Measurements from ENCODE around the gene SOX21. TPM values are rescaled to one million over a fixed set of nuclear protein-coding genes. Genes with fewer than 3 reads are reported as not detected.

Gene SOX21
- total RNA-seq, 2 donors from 2014 or later: 0.26 TPM; not detected in 1

GRCh38 chr13:94700536-94700935 is 11.8 kb downstream of the SOX21 start:
- H3K27ac ChIP-seq: no peak overlapping the region
- intact Hi-C loops (cut with DNase I): no loop called here
- H3K4me3 ChIP-seq: no peak overlapping the region
- DNase-seq (no peak), ATAC-seq (no peak)
- H3K4me1 ChIP-seq: no peaks in the 10 kb centered on the region
- no peaks in the 10 kb centered on the region for H3K9me3 ChIP-seq
- no peak for TF ChIP-seq CTCF (IDR thresholded peaks at IDR 0.05)
- TF ChIP-seq POLR2A (IDR thresholded peaks at IDR 0.05): no peak
- 66 to 74% methylated on average over 5 of the region's 5 CpGs for WGBS, 2 donors
- H3K36me3 ChIP-seq (replicated peaks in 1 of 2; ENCODE audit: insufficient read depth in 1 of 2, low read depth in 2 of 2): no peaks in the 10 kb centered on the region
- H3K27me3 ChIP-seq: peaks cover 0 to 4% of the 10 kb centered on the region in 2 donors

GRCh38 chr13:94700051-94700535 is 12.3 kb downstream of the SOX21 start:
- WGBS, 2 donors: 50 to 62% methylated on average over 3 of the region's 3 CpGs
- DNase-seq (no peak), ATAC-seq (no peak)
- H3K9me3 ChIP-seq: no peaks in the 10 kb centered on the region
- peaks cover 0 to 4% of the 10 kb centered on the region in 2 donors for H3K27me3 ChIP-seq
- H3K4me3 ChIP-seq: no peak overlapping the region
- H3K4me1 ChIP-seq: no peaks in the 10 kb centered on the region
- no peak for TF ChIP-seq CTCF (IDR thresholded peaks at IDR 0.05)
- TF ChIP-seq POLR2A (IDR thresholded peaks at IDR 0.05): no peak
- H3K27ac ChIP-seq: no peak overlapping the region
- intact Hi-C loops (cut with DNase I): no loop called here
- no peaks in the 10 kb centered on the region for H3K36me3 ChIP-seq (replicated peaks in 1 of 2; ENCODE audit: insufficient read depth in 1 of 2, low read depth in 2 of 2)

- no peak for ATAC-seq
- intact Hi-C loops (cut with DNase I): no loop called here
- 37 to 97% methylated on average over 1 of the region's 1 CpG for WGBS, 2 donors
- no peak for DNase-seq
- H3K36me3 ChIP-seq (replicated peaks in 1 of 2; ENCODE audit: insufficient read depth in 1 of 2, low read depth in 2 of 2): no peaks in the 10 kb centered on the region
- H3K4me3 ChIP-seq: no peak overlapping the region
- H3K27me3 ChIP-seq: peaks cover 0 to 4% of the 10 kb centered on the region in 2 donors
- no peak for TF ChIP-seq POLR2A (IDR thresholded peaks at IDR 0.05)
- TF ChIP-seq CTCF (IDR thresholded peaks at IDR 0.05): no peak
- H3K27ac ChIP-seq: no peak overlapping the region
- no peaks in the 10 kb centered on the region for H3K9me3 ChIP-seq
- H3K4me1 ChIP-seq: no peaks in the 10 kb centered on the region
Observed at GRCh38 chr13:94696171-94696570, 16.2 kb downstream of the SOX21 start.

GRCh38 chr13:94692030-94692429 is 20.3 kb downstream of the SOX21 start:
- TF ChIP-seq CTCF (IDR thresholded peaks at IDR 0.05) (no peak), POLR2A (IDR thresholded peaks at IDR 0.05) (no peak)
- Histone ChIP-seq H3K4me1 (no peaks in the 10 kb centered on the region), H3K27ac (no peak overlapping the region), H3K9me3 (no peaks in the 10 kb centered on the region), H3K36me3 (replicated peaks in 1 of 2; ENCODE audit: insufficient read depth in 1 of 2, low read depth in 2 of 2) (no peaks in the 10 kb centered on the region), H3K27me3 (no peaks in the 10 kb centered on the region), H3K4me3 (no peak overlapping the region)
- intact Hi-C loops (cut with DNase I): no loop called here
- no peak for DNase-seq
- ATAC-seq: no peak
- WGBS, 2 donors: 67 to 80% methylated on average over 4 of the region's 4 CpGs

GRCh38 chr13:94683409-94683808 is 28.9 kb downstream of the SOX21 start:
- 83 to 91% methylated on average over 5 of the region's 5 CpGs for WGBS, 2 donors
- intact Hi-C loops (cut with DNase I): no loop called here
- no peaks in the 10 kb centered on the region for H3K27me3 ChIP-seq

More at GRCh38 chr13:94683409-94683808, 28.9 kb downstream of the SOX21 start:
- Histone ChIP-seq H3K36me3 (replicated peaks in 1 of 2; ENCODE audit: insufficient read depth in 1 of 2, low read depth in 2 of 2) (no peaks in the 10 kb centered on the region), H3K4me1 (no peaks in the 10 kb centered on the region), H3K9me3 (no peaks in the 10 kb centered on the region), H3K4me3 (no peak overlapping the region), H3K27ac (no peak overlapping the region)
- ATAC-seq: no peak
- no peak for DNase-seq
- no peak for TF ChIP-seq CTCF (IDR thresholded peaks at IDR 0.05)
- no peak for TF ChIP-seq POLR2A (IDR thresholded peaks at IDR 0.05)
